ENCODE measurements around the gene ZNF3. TPM values are rescaled to one million over a fixed set of nuclear protein-coding genes. Genes with fewer than 3 reads are reported as not detected.
"Not testable (repeated sequence)": the region's sequence is repeated elsewhere in the genome, so short reads cannot be mapped to it uniquely, and the experiment has no call there.

The ZNF3 gene
- 32.9 TPM for polyA plus RNA-seq (2012; ENCODE audit: insufficient read depth, insufficient read length, low read depth)

DNA sequence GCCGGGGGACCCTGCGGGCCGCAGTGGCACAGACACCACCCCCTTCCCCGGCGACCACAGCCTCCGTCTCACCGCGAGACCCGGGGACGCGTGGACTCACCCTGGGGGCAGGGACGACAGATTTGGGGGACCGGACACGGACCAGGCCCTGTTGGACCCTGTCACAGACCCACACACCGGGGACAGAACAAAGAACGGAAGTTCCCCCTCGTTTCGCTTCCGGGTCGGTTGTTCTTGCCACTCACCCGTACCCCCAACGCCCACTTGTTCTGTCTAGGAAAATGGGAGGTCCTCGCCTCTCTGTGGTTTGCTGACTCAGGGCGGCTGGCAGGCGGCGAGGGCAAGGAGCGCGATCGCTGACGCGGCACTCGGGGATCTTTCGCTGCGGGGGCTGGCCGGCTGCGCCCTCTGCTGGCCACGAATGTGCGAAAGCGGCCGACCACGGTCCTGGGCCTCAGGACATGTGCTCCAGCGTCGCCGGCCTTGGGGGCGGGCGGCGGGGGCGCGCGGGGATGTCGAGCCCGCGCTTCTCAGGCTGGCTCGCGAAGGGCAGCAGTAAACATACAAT, at the start of gene ZNF3:
ZNF3 (minus strand) TSS at position 189 of the 568 bp plus-strand sequence. CDS start 4,366 bp downstream, outside the sequence.
- no peaks in the 10 kb centered on the region for H3K27me3 ChIP-seq
- peak within 1 kb of the TSS; percentile 94 for H3K4me3 ChIP-seq (ENCODE audit: low read depth, low read length)
- H3K9me3 ChIP-seq = no peaks in the 10 kb centered on the region
- TF ChIP-seq, protein P1, sequence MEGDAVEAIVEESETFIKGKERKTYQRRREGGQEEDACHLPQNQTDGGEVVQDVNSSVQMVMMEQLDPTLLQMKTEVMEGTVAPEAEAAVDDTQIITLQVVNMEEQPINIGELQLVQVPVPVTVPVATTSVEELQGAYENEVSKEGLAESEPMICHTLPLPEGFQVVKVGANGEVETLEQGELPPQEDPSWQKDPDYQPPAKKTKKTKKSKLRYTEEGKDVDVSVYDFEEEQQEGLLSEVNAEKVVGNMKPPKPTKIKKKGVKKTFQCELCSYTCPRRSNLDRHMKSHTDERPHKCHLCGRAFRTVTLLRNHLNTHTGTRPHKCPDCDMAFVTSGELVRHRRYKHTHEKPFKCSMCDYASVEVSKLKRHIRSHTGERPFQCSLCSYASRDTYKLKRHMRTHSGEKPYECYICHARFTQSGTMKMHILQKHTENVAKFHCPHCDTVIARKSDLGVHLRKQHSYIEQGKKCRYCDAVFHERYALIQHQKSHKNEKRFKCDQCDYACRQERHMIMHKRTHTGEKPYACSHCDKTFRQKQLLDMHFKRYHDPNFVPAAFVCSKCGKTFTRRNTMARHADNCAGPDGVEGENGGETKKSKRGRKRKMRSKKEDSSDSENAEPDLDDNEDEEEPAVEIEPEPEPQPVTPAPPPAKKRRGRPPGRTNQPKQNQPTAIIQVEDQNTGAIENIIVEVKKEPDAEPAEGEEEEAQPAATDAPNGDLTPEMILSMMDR (IDR thresholded peaks at IDR 0.05; ENCODE audit: low read depth, low read length) = peak; percentile 80
- no peaks in the 10 kb centered on the region for H3K4me1 ChIP-seq
- DNase-seq = peak; percentile 98
- peaks cover 42% of the 10 kb centered on the region for H3K36me3 ChIP-seq

DNA sequence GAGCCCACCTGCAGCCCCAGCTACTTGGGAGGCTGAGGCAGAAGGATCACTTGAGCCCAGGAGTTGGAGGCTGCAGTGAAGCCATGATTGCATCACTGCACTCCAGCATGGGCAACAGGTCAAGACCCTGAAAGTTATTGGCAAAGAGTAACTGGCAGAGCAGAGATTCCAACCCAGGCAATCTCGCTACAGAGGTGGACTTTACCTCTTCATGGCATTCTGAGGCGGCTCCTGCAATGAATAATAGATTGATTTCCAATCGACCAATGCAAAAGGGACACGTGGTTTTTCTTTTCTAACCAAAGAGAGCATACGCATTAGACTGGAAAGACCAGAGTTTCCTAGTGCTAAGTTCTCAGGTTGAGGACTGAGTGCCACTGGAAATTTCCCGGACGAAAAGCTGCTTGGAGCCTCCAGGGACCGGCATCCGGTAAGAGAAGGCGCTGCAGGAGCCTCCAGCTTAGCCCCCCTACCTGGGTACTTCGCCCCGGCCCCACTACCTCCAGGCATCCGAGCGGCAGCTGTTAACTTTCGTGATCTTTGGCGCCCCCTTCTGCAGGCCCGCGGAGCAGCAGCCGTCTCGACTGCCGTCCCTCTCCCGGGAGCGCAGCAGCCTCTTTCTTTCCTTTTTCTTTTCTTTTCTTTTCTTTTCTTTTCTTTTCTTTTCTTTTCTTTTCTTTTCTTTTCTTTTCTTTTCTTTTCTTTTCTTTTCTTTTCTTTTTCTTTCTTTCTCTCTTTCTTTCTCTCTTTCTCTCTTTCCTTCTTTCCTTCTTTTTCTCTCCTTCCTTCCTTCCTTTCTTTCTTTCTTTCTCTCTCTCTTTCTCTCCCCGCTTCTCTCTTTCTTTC, 49.3 kb upstream of the ZNF3 start:
- Histone ChIP-seq H3K4me1 (peaks cover 3% of the 10 kb centered on the region), H3K9me3 (no peaks in the 10 kb centered on the region), H3K4me3 (ENCODE audit: low read depth, low read length) (no peak overlapping the region; the same call in 1 of the 2 replicates), H3K27me3 (peaks cover under 1% of the 10 kb centered on the region; the same call in 1 of the 2 replicates), H3K36me3 (no peaks in the 10 kb centered on the region)
- DNase-seq = peak; percentile 86
- TF ChIP-seq, protein P1 (IDR thresholded peaks at IDR 0.05; ENCODE audit: low read depth, low read length) = peak; percentile 69

DNA sequence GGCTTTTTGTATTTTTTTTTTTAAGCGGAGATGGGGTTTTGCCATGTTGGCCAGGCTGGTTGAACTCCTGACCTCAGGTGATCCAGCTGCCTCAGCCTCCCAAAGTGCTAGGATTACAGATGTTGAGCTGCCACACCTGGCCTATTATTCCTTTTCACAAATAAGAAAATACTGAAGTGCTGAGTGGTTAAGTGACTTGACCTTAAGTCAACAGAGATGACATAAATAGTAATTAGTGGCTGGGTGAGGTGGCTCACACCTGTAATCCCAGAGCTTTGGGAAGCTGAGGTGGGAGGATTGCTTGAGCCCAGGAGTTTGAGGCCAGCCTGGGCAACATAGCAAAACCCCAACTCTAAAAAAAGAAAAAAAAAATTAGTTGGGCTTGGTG, 48.7 kb upstream of the ZNF3 start:
- not testable (repeated sequence) for H3K36me3 ChIP-seq; H3K4me1 ChIP-seq; H3K4me3 ChIP-seq (ENCODE audit: low read depth, low read length); H3K27me3 ChIP-seq; DNase-seq; H3K9me3 ChIP-seq

DNA sequence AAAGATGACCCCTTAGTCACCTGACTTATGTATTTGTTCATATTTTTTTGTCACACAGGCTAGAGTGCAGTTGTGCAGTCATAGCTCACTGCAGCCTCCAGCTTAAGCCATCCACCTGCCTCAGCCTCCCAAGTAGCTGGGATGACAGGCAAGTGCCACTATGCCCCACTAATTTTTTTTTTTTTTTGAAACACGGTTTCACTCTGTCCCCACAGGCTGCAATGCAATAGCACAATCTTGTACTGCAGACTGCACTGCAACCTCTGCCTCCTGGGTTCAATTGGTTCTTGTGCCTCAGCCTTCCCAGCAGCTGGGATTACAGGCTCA, 47.1 kb upstream of the ZNF3 start:
- no peaks in the 10 kb centered on the region for H3K36me3 ChIP-seq
- H3K4me3 ChIP-seq (ENCODE audit: low read depth, low read length) = no peak overlapping the region
- TF ChIP-seq, protein P1 (IDR thresholded peaks at IDR 0.05; ENCODE audit: low read depth, low read length) = no peak
- DNase-seq = no peak
- H3K9me3 ChIP-seq = no peaks in the 10 kb centered on the region
- no peaks in the 10 kb centered on the region for H3K27me3 ChIP-seq
- H3K4me1 ChIP-seq = peaks cover 3% of the 10 kb centered on the region

DNA sequence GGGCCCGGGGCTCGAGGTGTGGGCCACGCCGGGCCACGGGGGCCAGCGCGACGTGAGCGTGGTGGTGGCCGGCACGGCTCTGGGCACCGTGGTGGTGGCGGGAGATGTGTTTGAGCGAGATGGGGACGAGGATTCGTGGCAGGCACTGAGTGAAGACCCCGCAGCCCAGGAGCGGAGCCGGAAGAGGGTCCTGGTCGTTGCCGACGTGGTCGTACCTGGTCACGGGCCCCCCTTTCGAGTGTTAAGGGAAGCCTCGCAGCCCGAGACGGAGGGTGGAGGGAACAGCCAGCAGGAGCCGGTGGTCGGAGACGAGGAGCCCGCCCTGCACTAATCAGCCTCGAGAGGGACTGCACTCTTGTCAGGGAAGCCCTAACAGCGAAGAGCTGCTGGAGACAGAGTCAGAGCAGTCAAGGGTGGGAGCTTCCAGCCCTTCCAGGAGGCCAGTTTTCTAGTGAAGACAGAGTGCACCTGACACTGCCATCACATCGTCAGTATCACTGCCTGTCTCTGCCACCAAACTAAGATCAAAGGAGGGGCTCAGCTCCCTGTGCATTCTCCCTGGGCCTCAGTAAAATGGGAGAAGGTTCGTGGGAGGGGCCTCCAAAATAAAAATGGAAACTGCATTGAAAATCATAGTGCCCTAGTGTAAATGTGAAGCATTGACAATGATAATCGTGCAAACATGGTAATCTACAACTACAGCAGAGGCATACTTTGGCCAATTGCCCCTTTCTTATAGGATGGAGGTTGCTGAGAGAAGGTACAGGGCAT, 46.5 kb upstream of the ZNF3 start:
- Histone ChIP-seq H3K4me3 (ENCODE audit: low read depth, low read length) (peak overlapping the region; percentile 93), H3K27me3 (no peaks in the 10 kb centered on the region), H3K36me3 (no peaks in the 10 kb centered on the region), H3K4me1 (peaks cover 3% of the 10 kb centered on the region), H3K9me3 (no peaks in the 10 kb centered on the region)
- TF ChIP-seq, protein P1 (IDR thresholded peaks at IDR 0.05; ENCODE audit: low read depth, low read length) = no peak
- peak; percentile 40 for DNase-seq
